MCF 10A (cell line): ENCODE data around the gene PKP4. TPM values are rescaled to one million over a fixed set of nuclear protein-coding genes. Genes with fewer than 3 reads are reported as not detected.

ENCODE experiments used
- BruUV-seq: library from RNA; stranded (reverse); fragments of 400-500 nt; replicated peaks from 2 replicates; lab custom pipeline; 2021; lab: Mats Ljungman, UMichigan
- CTCF ChIA-PET: fragments of 300-600 bp; sonication (Branson Sonifier 250); formaldehyde crosslinking; extraction: SDS; loops from one replicate; lab custom pipeline; 2021; ENCODE audit warnings: antibody characterized with exemption, inconsistent platforms; lab: Yijun Ruan, JAX
- POLR2A ChIA-PET: fragments of 300-600, 350-650 bp; sonication (Branson Sonifier 250); formaldehyde crosslinking; extraction: SDS; loops from one replicate; lab custom pipeline; 2020; ENCODE audit warnings: antibody characterized with exemption, inconsistent platforms; lab: Yijun Ruan, JAX
- DNase-seq: peaks from one replicate; pipeline ENCODE4 v3.0.0-alpha.2; 2018; ENCODE audit not compliant: unreplicated experiment
- H3K27ac Mint-ChIP-seq: one replicate; pipeline ENCODE4 v1.8.0; 2022; ENCODE audit warnings: mild to moderate bottlenecking, low read depth, mixed read lengths; ENCODE audit not compliant: unreplicated experiment
- H3K27me3 Mint-ChIP-seq: one replicate; pipeline ENCODE4 v1.8.0; 2022; ENCODE audit warnings: mixed read lengths; ENCODE audit not compliant: insufficient read depth, unreplicated experiment
- H3K36me3 Mint-ChIP-seq: one replicate; pipeline ENCODE4 v1.8.0; 2022; ENCODE audit warnings: mild to moderate bottlenecking, moderate library complexity, mixed read lengths; ENCODE audit not compliant: insufficient read depth, unreplicated experiment
- H3K4me1 Mint-ChIP-seq: one replicate; pipeline ENCODE4 v1.8.0; 2022; ENCODE audit warnings: mixed read lengths; ENCODE audit not compliant: insufficient read depth, unreplicated experiment
- H3K4me3 Mint-ChIP-seq: one replicate; pipeline ENCODE4 v1.8.0; 2022; ENCODE audit warnings: mild to moderate bottlenecking, moderate library complexity, mixed read lengths; ENCODE audit not compliant: unreplicated experiment
- H3K9me3 Mint-ChIP-seq: one replicate; pipeline ENCODE4 v1.8.0; 2022; ENCODE audit warnings: mixed read lengths; ENCODE audit not compliant: unreplicated experiment
- CTCF ChIP-seq: fragments of 200-600 bp; IDR thresholded peaks from one replicate; pipeline ENCODE4 v1.8.0; 2022; ENCODE audit warnings: antibody characterized with exemption, mild to moderate bottlenecking; ENCODE audit not compliant: unreplicated experiment
- intact Hi-C: fragments of 100-400 bp; cut with micrococcal nuclease; formaldehyde crosslinking; loops from 2 replicates; pipeline ENCODE4 v1.14.1; 2022
- total RNA-seq: library from RNA; stranded (reverse); gene quantifications from 2 replicates; pipeline ENCODE4 v1.2.3, GENCODE V29; 2022

Gene PKP4
- total RNA-seq, 1 experiment from 2014 or later = 63.7 TPM

DNA sequence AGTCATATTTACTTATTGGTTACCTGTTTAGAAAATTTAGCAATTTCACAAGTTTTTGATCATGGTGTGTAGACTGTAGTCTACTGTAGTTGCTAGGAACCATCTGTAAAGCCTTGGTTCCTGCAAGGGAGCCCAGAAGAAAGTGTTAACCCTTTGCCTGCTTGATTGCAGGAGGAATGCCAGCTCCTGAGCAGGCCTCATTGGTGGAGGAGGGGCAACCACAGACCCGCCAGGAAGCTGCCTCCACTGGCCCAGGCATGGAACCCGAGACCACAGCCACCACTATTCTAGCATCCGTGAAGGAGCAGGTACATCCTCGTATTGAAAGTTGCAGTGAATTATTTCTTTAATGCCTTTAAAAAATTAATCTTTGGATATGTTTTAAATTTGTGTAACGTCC, 76.3 kb downstream of the PKP4 start:
- peaks cover 9% of the 10 kb centered on the region for H3K36me3 Mint-ChIP-seq
- intact Hi-C loops = no loop called here
- no peaks in the 10 kb centered on the region for H3K4me1 Mint-ChIP-seq
- TF ChIP-seq CTCF = no peak
- no peak overlapping the region for H3K4me3 Mint-ChIP-seq
- ChIA-PET CTCF (no interaction called here), POLR2A (interaction anchor here (0.6 kb wide), 1 partner anchor 86 kb away, joined by 3 read pairs; no protein-coding TSS in a partner anchor)
- no peaks in the 10 kb centered on the region for H3K9me3 Mint-ChIP-seq
- no peak overlapping the region for H3K27ac Mint-ChIP-seq
- DNase-seq = no peak
- H3K27me3 Mint-ChIP-seq = no peaks in the 10 kb centered on the region
- BruUV-seq = no TSS peak

GRCh38 chr2:158539176-158540005, 82.6 kb downstream of the PKP4 start:
- no peaks in the 10 kb centered on the region for H3K27me3 Mint-ChIP-seq
- no TSS peak for BruUV-seq
- H3K4me1 Mint-ChIP-seq = peaks cover 8% of the 10 kb centered on the region
- H3K9me3 Mint-ChIP-seq = no peaks in the 10 kb centered on the region
- peak; percentile 89 for DNase-seq
- H3K4me3 Mint-ChIP-seq = no peak overlapping the region
- TF ChIP-seq CTCF = no peak
- H3K36me3 Mint-ChIP-seq = peaks cover 15% of the 10 kb centered on the region
- CTCF ChIA-PET = interaction anchor here (0.5 to 1.2 kb wide), 4 partner anchors 46 to 505 kb away, joined by 3 read pairs; no protein-coding TSS in a partner anchor
- intact Hi-C loops = loop anchor here (2.0 to 10.0 kb wide), 2 partner anchors 81 to 215 kb away; no protein-coding TSS in a partner anchor
- POLR2A ChIA-PET = interaction anchor here (0.9 to 2.2 kb wide), 9 partner anchors 8 to 505 kb away, joined by 3 to 11 read pairs (median 4); no protein-coding TSS in a partner anchor
- peak overlapping the region; percentile 69 for H3K27ac Mint-ChIP-seq

DNA sequence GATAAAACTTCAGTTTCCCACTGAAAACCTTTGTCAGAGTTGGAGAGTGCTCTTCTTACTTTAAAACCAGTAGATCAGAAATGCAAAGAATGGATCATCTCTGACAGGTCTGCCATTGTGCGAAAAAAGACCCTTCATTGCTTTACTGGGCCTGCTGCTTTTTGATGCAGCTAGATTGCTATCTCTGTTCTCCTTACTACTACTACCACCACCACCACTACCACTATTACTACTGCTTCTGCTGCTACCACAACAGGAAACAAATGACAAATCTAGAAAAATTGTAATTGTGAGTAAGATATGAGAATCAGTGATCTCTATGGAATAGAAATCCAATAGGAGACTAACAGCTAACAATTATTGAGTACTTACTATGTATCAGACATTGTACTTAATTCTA, 85.8 kb downstream of the PKP4 start:
- no TSS peak for BruUV-seq

More for the DNA sequence above, 85.8 kb downstream of the PKP4 start:
- no peak for TF ChIP-seq CTCF
- peaks cover 8% of the 10 kb centered on the region for H3K4me1 Mint-ChIP-seq
- no peak overlapping the region for H3K27ac Mint-ChIP-seq
- no peak for DNase-seq
- no peak overlapping the region for H3K4me3 Mint-ChIP-seq
- H3K36me3 Mint-ChIP-seq = peaks cover 18% of the 10 kb centered on the region
- H3K9me3 Mint-ChIP-seq = no peaks in the 10 kb centered on the region
- intact Hi-C loops = loop anchor here (10.0 kb wide), 1 partner anchor 212 kb away; no protein-coding TSS in a partner anchor
- H3K27me3 Mint-ChIP-seq = no peaks in the 10 kb centered on the region
- ChIA-PET POLR2A (no interaction called here), CTCF (interaction anchor here (1.5 to 1.8 kb wide), 2 partner anchors 12 to 211 kb away, joined by 3 to 6 read pairs; no protein-coding TSS in a partner anchor)
